Gastroesophageal sphincter (tissue), 3 donors: ENCODE measurements around the gene CRYBA4.

Source experiments
- CTCF ChIP-seq, 4 experiments: fragments of 200-600 bp in 2 of 4; fragments of 450-650 bp in 2 of 4; sonication (generic) in 1 of 4; IDR thresholded peaks; one replicate each; pipeline ENCODE4 v1.5.1; 2017 to 2019; ENCODE audit warnings: antibody characterized with exemption in 4 of 4, mild to moderate bottlenecking in 2 of 4, moderate library complexity in 2 of 4
- EP300 ChIP-seq: sonication (generic); formaldehyde crosslinking; IDR thresholded peaks from one replicate; pipeline ENCODE4 v1.6.1; 2017; ENCODE audit warnings: antibody characterized with exemption, mild to moderate bottlenecking
- POLR2A ChIP-seq, 2 donors: fragments of 450-650 bp; IDR thresholded peaks; one replicate each; pipeline ENCODE4 v1.6.1; 2017; ENCODE audit warnings: antibody characterized with exemption in 2 of 2, mild to moderate bottlenecking in 2 of 2, moderate library complexity in 1 of 2
- POLR2AphosphoS5 ChIP-seq: sonication (generic); formaldehyde crosslinking; IDR thresholded peaks from one replicate; pipeline ENCODE4 v1.6.1; 2017; ENCODE audit warnings: antibody characterized with exemption

GRCh38 chr22:26651815-26652214, 30.1 kb downstream of the CRYBA4 start:
- TF ChIP-seq CTCF (IDR thresholded peaks at IDR 0.05) (no peak), POLR2A (IDR thresholded peaks at IDR 0.05) (no peak), POLR2AphosphoS5 (no peak), EP300 (no peak)
